GM10248 (cell line): ENCODE results near the gene CHSY1.

Experiments
- CTCF ChIA-PET: fragments of 300-600 bp; sonication (Branson Sonifier 250); formaldehyde crosslinking; extraction: SDS; loops from one replicate; lab custom pipeline; 2021; ENCODE audit warnings: antibody characterized with exemption; lab: Yijun Ruan, JAX
- POLR2A ChIA-PET: fragments of 350-650 bp; sonication (Branson Sonifier 250); formaldehyde crosslinking; extraction: SDS; loops from one replicate; lab custom pipeline; 2020; ENCODE audit warnings: antibody characterized with exemption; lab: Yijun Ruan, JAX
- DNase-seq: peaks from one replicate; pipeline ENCODE4 v3.0.0; 2012; ENCODE audit errors: extremely low spot score
- CTCF ChIP-seq: IDR thresholded peaks from 2 replicates; pipeline ENCODE4 v1.5.1; 2012; ENCODE audit warnings: mild to moderate bottlenecking, low read depth; ENCODE audit errors: extremely low read depth, missing control alignments, control extremely low read depth

Gene CHSY1

GRCh38 chr15:101262551-101262950 lies 10.7 kb upstream of the CHSY1 start:
- no peak for DNase-seq
- POLR2A ChIA-PET, result no interaction called here
- CTCF ChIA-PET, result interaction anchor here (0.8 to 4.5 kb wide), 8 partner anchors 11 to 254 kb away, joined by 3 to 16 read pairs (median 5); no protein-coding TSS in a partner anchor
- TF ChIP-seq CTCF, result no peak

DNA sequence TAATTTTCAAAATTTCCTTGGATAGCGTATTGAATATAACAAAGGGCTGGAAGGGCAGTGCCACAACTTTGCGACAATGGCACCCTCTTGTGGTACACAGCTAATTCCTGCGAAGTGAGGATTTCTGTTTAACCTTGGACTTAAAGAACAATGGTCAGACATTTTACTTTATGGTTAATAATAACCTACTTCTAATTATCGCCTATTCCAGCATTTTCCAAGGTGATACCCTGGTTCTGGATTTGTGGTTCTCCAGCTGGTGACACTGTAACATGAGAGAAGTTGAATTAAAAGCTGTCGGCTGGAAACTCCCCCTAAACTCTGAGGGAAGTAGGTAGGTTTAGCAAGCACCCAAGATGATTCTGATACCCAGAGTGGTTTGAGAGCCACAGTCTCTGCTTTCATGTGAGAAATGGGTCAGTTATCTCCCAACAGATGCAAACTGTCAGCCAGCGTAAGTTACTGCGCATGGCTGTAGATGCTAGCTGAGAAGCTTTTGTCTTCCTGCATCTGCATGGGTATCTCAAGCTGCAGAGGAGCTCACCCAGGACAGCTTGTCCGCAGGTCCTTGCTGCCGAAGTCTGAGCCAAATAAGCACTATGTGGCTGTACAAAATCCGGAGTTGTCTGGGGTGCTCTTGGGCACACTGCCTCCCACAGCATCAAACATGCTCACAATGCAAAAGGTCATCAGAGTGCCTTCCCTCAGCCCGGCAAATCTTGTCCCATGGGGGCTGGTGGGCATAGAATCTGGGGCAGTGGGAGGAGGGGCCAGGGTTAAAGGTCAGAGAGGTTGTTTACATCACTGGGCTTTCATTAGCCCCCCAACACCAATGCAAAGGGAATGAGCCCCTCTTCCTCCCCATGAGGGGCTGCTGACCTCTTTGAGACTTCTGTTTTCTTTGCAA lies 6.6 kb upstream of the CHSY1 start:
- DNase-seq, result peak; percentile 48
- peak; percentile 83 for TF ChIP-seq CTCF
- CTCF ChIA-PET, result interaction anchor here (0.7 to 6.4 kb wide), 41 partner anchors 9 to 340 kb away, joined by 3 to 70 read pairs (median 4); no protein-coding TSS in a partner anchor
- POLR2A ChIA-PET, result no interaction called here

DNA sequence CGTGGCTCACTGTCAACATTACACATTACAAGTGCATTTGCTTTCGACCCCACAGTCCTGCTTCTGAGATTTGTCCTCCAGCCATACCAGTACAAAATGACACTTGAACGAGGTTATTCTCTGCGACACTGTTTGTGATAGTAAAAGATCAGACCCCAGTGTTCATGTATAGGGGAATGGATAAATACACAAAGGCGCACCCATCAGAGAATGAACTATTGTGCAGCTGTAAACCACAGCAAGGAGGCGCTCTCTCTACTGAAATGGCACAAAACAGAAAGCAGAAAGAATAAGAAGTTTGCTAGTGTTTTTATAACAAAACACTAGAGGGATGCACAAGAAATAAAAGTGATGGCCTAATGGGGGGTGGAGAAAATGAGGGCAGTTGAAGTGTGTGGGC lies 4.9 kb upstream of the CHSY1 start:
- POLR2A ChIA-PET, result no interaction called here
- CTCF ChIA-PET, result interaction anchor here (0.9 to 6.4 kb wide), 11 partner anchors 11 to 249 kb away, joined by 3 to 70 read pairs (median 11); no protein-coding TSS in a partner anchor
- peak; percentile 53 for TF ChIP-seq CTCF
- DNase-seq, result no peak

DNA sequence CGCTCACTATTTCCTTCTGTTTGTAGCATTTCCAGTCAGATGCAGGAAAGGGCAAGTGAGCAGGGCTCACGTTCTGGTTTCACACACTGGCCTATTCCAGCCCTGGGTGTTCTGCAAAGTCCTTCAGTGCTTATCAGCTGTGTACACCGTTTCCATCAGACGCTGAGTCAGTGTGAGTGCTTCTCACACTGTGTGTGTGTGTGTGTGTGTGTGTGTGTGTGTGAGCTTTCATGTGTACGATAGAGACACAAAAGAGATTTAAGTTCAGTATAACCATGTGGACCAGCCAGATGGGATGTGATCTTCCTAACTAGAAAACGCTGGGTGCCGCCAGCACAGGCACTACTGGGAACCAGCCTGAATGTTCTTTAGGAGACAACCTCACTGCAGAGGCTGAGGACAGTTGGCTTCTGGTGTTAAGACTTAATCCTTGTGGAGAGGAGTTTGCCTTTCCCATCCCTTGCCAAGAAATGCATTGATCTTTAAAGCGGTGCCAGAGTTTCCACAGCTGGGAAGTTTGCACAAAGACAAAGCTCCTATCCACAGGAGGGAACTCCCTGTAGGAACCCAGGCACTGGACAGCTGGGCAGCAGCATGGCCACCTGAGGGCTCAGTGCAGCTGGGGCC lies 3.9 kb upstream of the CHSY1 start:
- no peak for TF ChIP-seq CTCF
- no peak for DNase-seq
- CTCF ChIA-PET, result interaction anchor here (0.9 to 6.4 kb wide), 11 partner anchors 10 to 394 kb away, joined by 3 to 70 read pairs (median 4); no protein-coding TSS in a partner anchor
- POLR2A ChIA-PET, result no interaction called here

- no peak for DNase-seq
- no peak for TF ChIP-seq CTCF
- CTCF ChIA-PET, result interaction anchor here (0.8 to 6.4 kb wide), 9 partner anchors 9 to 395 kb away, joined by 3 to 70 read pairs (median 9); no protein-coding TSS in a partner anchor
- POLR2A ChIA-PET, result no interaction called here
Measured at GRCh38 chr15:101255051-101255395, 3.2 kb upstream of the CHSY1 start.

GRCh38 chr15:101254157-101255050 lies 2.6 kb upstream of the CHSY1 start:
- ChIA-PET CTCF (interaction anchor here (0.8 to 6.4 kb wide), 9 partner anchors 9 to 246 kb away, joined by 3 to 70 read pairs (median 9); no protein-coding TSS in a partner anchor), POLR2A (no interaction called here)
- no peak for DNase-seq
- no peak for TF ChIP-seq CTCF
